ENCODE measurements around the gene SHISAL2A.

- TF ChIP-seq, protein P1, sequence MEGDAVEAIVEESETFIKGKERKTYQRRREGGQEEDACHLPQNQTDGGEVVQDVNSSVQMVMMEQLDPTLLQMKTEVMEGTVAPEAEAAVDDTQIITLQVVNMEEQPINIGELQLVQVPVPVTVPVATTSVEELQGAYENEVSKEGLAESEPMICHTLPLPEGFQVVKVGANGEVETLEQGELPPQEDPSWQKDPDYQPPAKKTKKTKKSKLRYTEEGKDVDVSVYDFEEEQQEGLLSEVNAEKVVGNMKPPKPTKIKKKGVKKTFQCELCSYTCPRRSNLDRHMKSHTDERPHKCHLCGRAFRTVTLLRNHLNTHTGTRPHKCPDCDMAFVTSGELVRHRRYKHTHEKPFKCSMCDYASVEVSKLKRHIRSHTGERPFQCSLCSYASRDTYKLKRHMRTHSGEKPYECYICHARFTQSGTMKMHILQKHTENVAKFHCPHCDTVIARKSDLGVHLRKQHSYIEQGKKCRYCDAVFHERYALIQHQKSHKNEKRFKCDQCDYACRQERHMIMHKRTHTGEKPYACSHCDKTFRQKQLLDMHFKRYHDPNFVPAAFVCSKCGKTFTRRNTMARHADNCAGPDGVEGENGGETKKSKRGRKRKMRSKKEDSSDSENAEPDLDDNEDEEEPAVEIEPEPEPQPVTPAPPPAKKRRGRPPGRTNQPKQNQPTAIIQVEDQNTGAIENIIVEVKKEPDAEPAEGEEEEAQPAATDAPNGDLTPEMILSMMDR (conservative IDR thresholded peaks at IDR 0.05 in 1 of 2, IDR thresholded peaks at IDR 0.05 in 1 of 2; ENCODE audit: low read depth in 1 of 2, low read length in 2 of 2) = no peak
- no peak for TF ChIP-seq EZH2 (IDR thresholded peaks at IDR 0.05; ENCODE audit: low read length, missing control alignments)
These were observed 4.2 kb upstream of the SHISAL2A start for GRCh38 chr1:52628614-52629324.

Measured in fibroblast of lung (primary cell).